GM23338 (cell line): ENCODE results near the gene OTUB2. TPM values are rescaled to one million over a fixed set of nuclear protein-coding genes. Genes with fewer than 3 reads are reported as not detected.

Source experiments
- ATAC-seq: fragments of 200-7000 bp; cut with Tn5 transposase; 3 replicates; pipeline ENCODE4 v1.9.1; 2020
- DNase-seq: peaks from one replicate; pipeline ENCODE4 v3.0.0-alpha.2; 2015; ENCODE audit warnings: low spot score
- H2AFZ ChIP-seq: fragments of 200-600 bp; sonication (generic); 2 replicates; pipeline ENCODE4 v1.8.0; 2016; ENCODE audit warnings: antibody characterized with exemption, mild to moderate bottlenecking, moderate library complexity
- H3F3A ChIP-seq: fragments of 200-600 bp; sonication (generic); replicated peaks from 2 replicates; pipeline ENCODE4 v1.8.0; 2017; ENCODE audit warnings: antibody characterized with exemption, mixed run types, low read depth
- H3K27ac ChIP-seq: fragments of 200-600 bp; sonication (generic); 2 replicates; pipeline ENCODE4 v1.6.1; 2016; ENCODE audit warnings: low read depth
- H3K27me3 ChIP-seq: fragments of 200-600 bp; sonication (generic); 2 replicates; pipeline ENCODE4 v1.8.0; 2016; ENCODE audit warnings: mild to moderate bottlenecking, mixed run types, moderate library complexity; ENCODE audit not compliant: insufficient read depth
- H3K36me3 ChIP-seq: fragments of 200-600 bp; sonication (generic); 2 replicates; pipeline ENCODE4 v1.8.0; 2016; ENCODE audit warnings: mild to moderate bottlenecking; ENCODE audit not compliant: insufficient read depth
- H3K4me1 ChIP-seq: fragments of 200-600 bp; sonication (generic); 2 replicates; pipeline ENCODE4 v1.8.0; 2016; ENCODE audit warnings: mild to moderate bottlenecking, moderate library complexity; ENCODE audit not compliant: insufficient read depth
- H3K4me2 ChIP-seq: fragments of 200-600 bp; sonication (generic); 2 replicates; pipeline ENCODE4 v1.7.1; 2017; ENCODE audit warnings: mixed run types
- H3K4me3 ChIP-seq: fragments of 200-600 bp; sonication (generic); 2 replicates; pipeline ENCODE4 v1.6.1; 2016; ENCODE audit warnings: mixed run types
- H3K79me2 ChIP-seq: fragments of 200-600 bp; sonication (generic); replicated peaks from 2 replicates; pipeline ENCODE4 v1.8.0; 2017; ENCODE audit warnings: mild to moderate bottlenecking; ENCODE audit not compliant: insufficient read depth
- H3K9me2 ChIP-seq: fragments of 200-600 bp; sonication (generic); 2 replicates; pipeline ENCODE4 v1.8.0; 2017; ENCODE audit not compliant: insufficient read depth
- H4K20me1 ChIP-seq: fragments of 200-600 bp; sonication (generic); replicated peaks from 2 replicates; pipeline ENCODE4 v1.8.0; 2017; ENCODE audit warnings: mild to moderate bottlenecking; ENCODE audit not compliant: insufficient read depth
- H3K27ac Mint-ChIP-seq: 2 replicates; pipeline ENCODE4 v1.8.0; 2020; ENCODE audit warnings: inconsistent platforms, mild to moderate bottlenecking, moderate library complexity, mixed read lengths
- H3K27me3 Mint-ChIP-seq: 3 replicates; pipeline ENCODE4 v1.8.0; 2022; ENCODE audit warnings: low read depth, mild to moderate bottlenecking, moderate library complexity, mixed read lengths, inconsistent platforms; ENCODE audit not compliant: insufficient read depth, poor library complexity
- H3K36me3 Mint-ChIP-seq: 3 replicates; pipeline ENCODE4 v1.8.0; 2021; ENCODE audit warnings: low read depth, mild to moderate bottlenecking, inconsistent platforms, moderate library complexity, mixed read lengths
- H3K4me1 Mint-ChIP-seq: 3 replicates; pipeline ENCODE4 v1.8.0; 2020; ENCODE audit warnings: mild to moderate bottlenecking, inconsistent platforms, mixed read lengths
- H3K4me3 Mint-ChIP-seq: 3 replicates; pipeline ENCODE4 v1.8.0; 2021; ENCODE audit warnings: moderate library complexity, mild to moderate bottlenecking, inconsistent platforms, mixed read lengths
- H3K9me3 Mint-ChIP-seq: 3 replicates; pipeline ENCODE4 v1.8.0; 2020; ENCODE audit warnings: moderate library complexity, mild to moderate bottlenecking, inconsistent platforms, mixed read lengths
- CREB1 ChIP-seq: fragments of 250-450 bp; sonication (Bioruptor Pico); IDR thresholded peaks from 2 replicates; pipeline ENCODE4 v1.5.0; 2020; ENCODE audit warnings: low read depth, mild to moderate bottlenecking, moderate library complexity
- CTCF ChIP-seq, 2 experiments: fragments of 200-600 bp in 1 of 2; sonication (generic) in 1 of 2; conservative IDR thresholded peaks; 2 replicates each; pipeline versions ENCODE4 v1.5.1 to v1.6.1; 2016 to 2017; ENCODE audit warnings: antibody characterized with exemption in 2 of 2, low read depth in 2 of 2, mild to moderate bottlenecking in 2 of 2, moderate library complexity in 1 of 2
- EZH2 ChIP-seq: fragments of 200-600 bp; sonication (generic); IDR thresholded peaks from one replicate; pipeline ENCODE4 v1.8.0; 2017; ENCODE audit warnings: antibody characterized with exemption, mild to moderate bottlenecking, low read depth; ENCODE audit not compliant: unreplicated experiment
- EZH2phosphoT487 ChIP-seq: fragments of 200-600 bp; sonication (generic); IDR thresholded peaks from one replicate; pipeline ENCODE4 v1.8.1; 2018; ENCODE audit warnings: antibody characterized with exemption; ENCODE audit not compliant: unreplicated experiment
- NANOG ChIP-seq: IDR thresholded peaks from 2 replicates; pipeline ENCODE4 v1.6.1; 2016; ENCODE audit warnings: antibody characterized with exemption, borderline replicate concordance
- POLR2AphosphoS5 ChIP-seq: IDR thresholded peaks from 2 replicates; pipeline ENCODE4 v1.6.1; 2016; ENCODE audit warnings: antibody characterized with exemption, low read depth
- REST ChIP-seq: IDR thresholded peaks from one replicate; pipeline ENCODE4 v1.6.1; 2018; ENCODE audit warnings: antibody characterized with exemption; ENCODE audit not compliant: unreplicated experiment
- STAT1 ChIP-seq: IDR thresholded peaks from one replicate; pipeline ENCODE4 v1.6.1; 2016; ENCODE audit warnings: antibody characterized with exemption; ENCODE audit not compliant: unreplicated experiment
- ZNF114 ChIP-seq: fragments of 250-450 bp; sonication (Bioruptor Pico); IDR thresholded peaks from 2 replicates; pipeline ENCODE4 v1.5.0; 2020; ENCODE audit warnings: mild to moderate bottlenecking, moderate library complexity
- ZNF331 ChIP-seq: fragments of 250-450 bp; sonication (Bioruptor Pico); IDR thresholded peaks from 2 replicates; pipeline ENCODE4 v1.5.0; 2020; ENCODE audit warnings: low read depth, mild to moderate bottlenecking, moderate library complexity
- ZNF462 ChIP-seq: fragments of 250-450 bp; sonication (Bioruptor Pico); IDR thresholded peaks from 2 replicates; pipeline ENCODE4 v1.5.0; 2020; ENCODE audit warnings: mild to moderate bottlenecking, moderate library complexity
- polyA plus RNA-seq: library from polyadenylated mRNA; unstranded; fragments of >200 nt; fragmentation: Nextera tagmentation; extraction: Ambion mirVana; gene quantifications from 2 replicates; pipeline ENCODE4 v1.2.1, GENCODE V29; 2016
- total RNA-seq: library from RNA; depleted of rRNA; stranded (reverse); fragments of >200 nt; shearing (Covaris generic); gene quantifications from 2 replicates; pipeline ENCODE4 v1.2.3, GENCODE V29; 2014
- TF ChIP-seq, protein P1 (sequence below): IDR thresholded peaks from 2 replicates; pipeline ENCODE4 v1.6.1; 2016; ENCODE audit warnings: antibody characterized with exemption

OTUB2 gene
- total and polyA plus RNA-seq, 2 experiments from 2014 or later, result 2.1 to 4.1 TPM

DNA sequence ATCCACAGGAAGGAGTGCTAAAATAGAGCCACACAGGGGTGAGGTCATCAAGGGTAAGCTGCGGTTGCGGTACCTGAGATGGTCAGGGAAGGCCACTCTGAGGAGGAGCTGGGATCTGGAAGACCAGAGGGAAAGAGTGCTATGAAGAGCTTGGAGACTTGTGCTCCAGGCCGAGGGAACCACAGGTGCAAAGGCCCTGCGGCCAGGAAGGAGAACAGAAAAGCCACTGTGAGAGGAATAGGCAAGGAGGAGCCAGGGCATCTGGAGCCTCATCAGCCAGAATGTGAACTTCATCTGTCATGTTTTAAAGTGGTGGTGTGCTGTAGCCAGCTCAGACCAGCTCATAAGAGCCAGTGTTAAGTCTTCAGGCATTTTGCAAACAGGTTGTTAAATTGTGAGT lies 34.5 kb upstream of the OTUB2 start (continued):
- TF ChIP-seq EZH2 (no peak), ZNF462 (CRISPR knock-in tag) (no peak)

- Mint-ChIP-seq H3K4me1 (peaks cover 6% of the 10 kb centered on the region), H3K27me3 (peaks cover 15% of the 10 kb centered on the region), H3K4me3 (no peak overlapping the region), H3K36me3 (no peaks in the 10 kb centered on the region; the same call in 2 of the 3 replicates), H3K9me3 (no peaks in the 10 kb centered on the region), H3K27ac (no peak overlapping the region)
- no peaks in the 10 kb centered on the region for H3K79me2 ChIP-seq
- no peaks in the 10 kb centered on the region for H3K27me3 ChIP-seq
- DNase-seq, result no peak
- H3F3A ChIP-seq, result no peaks in the 10 kb centered on the region
- H3K27ac ChIP-seq, result no peak overlapping the region
- no peak for ATAC-seq
- H3K36me3 ChIP-seq, result no peaks in the 10 kb centered on the region
- H4K20me1 ChIP-seq, result no peaks in the 10 kb centered on the region
- H2AFZ ChIP-seq, result no peak overlapping the region
- no peak overlapping the region for H3K4me3 ChIP-seq
- H3K9me2 ChIP-seq, result no peaks in the 10 kb centered on the region
- no peak overlapping the region for H3K4me2 ChIP-seq
- H3K4me1 ChIP-seq, result no peaks in the 10 kb centered on the region
- no peak for TF ChIP-seq EZH2phosphoT487
- no peak for TF ChIP-seq ZNF331 (CRISPR knock-in tag)
- no peak for TF ChIP-seq REST
- no peak for TF ChIP-seq STAT1
- no peak for TF ChIP-seq NANOG
- TF ChIP-seq ZNF114, result no peak
- no peak for TF ChIP-seq EZH2
- TF ChIP-seq CTCF (conservative IDR thresholded peaks at IDR 0.05; ENCODE audit: low read depth in 2 of 2), result no peak
- no peak for TF ChIP-seq CREB1 (CRISPR knock-in tag)
- TF ChIP-seq, protein P1, sequence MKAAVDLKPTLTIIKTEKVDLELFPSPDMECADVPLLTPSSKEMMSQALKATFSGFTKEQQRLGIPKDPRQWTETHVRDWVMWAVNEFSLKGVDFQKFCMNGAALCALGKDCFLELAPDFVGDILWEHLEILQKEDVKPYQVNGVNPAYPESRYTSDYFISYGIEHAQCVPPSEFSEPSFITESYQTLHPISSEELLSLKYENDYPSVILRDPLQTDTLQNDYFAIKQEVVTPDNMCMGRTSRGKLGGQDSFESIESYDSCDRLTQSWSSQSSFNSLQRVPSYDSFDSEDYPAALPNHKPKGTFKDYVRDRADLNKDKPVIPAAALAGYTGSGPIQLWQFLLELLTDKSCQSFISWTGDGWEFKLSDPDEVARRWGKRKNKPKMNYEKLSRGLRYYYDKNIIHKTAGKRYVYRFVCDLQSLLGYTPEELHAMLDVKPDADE, result no peak
- no peak for TF ChIP-seq POLR2AphosphoS5
Measured at GRCh38 chr14:93993382-93993781, 32.8 kb upstream of the OTUB2 start.
